H1 (cell line): Measurements from ENCODE around the gene NDUFA11. TPM values are rescaled to one million over a fixed set of nuclear protein-coding genes. Genes with fewer than 3 reads are reported as not detected.

ENCODE experiments used
- CTCF ChIA-PET: fragments of 300-600 bp; sonication (Branson Sonifier 250); formaldehyde crosslinking; loops from one replicate; lab custom pipeline; 2021; ENCODE audit not compliant: partially characterized antibody; lab: Charles Lee
- POLR2A ChIA-PET: fragments of 300-600 bp; sonication (Branson Sonifier 250); formaldehyde crosslinking; loops from one replicate; lab custom pipeline; 2021; ENCODE audit warnings: inconsistent platforms; ENCODE audit not compliant: partially characterized antibody; lab: Charles Lee
- DNase-seq, 2 experiments: peaks; one replicate each; pipeline versions ENCODE4 v3.0.0 to v3.0.0-alpha.2; 2010 to 2022; ENCODE audit warnings: low spot score in 2 of 2, low read depth in 1 of 2, mixed read lengths in 1 of 2
- FAIRE-seq: peaks from 2 replicates; lab custom pipeline; 2011; peaks lifted over from hg19 to GRCh38; lab: Jason Lieb, UNC
- H2AFZ ChIP-seq: 2 replicates; pipeline ENCODE4 v1.8.1; 2012; ENCODE audit warnings: low read length, inconsistent platforms
- H2AK5ac ChIP-seq: 2 replicates; pipeline ENCODE4 v1.6.1; 2013; ENCODE audit warnings: low read depth, low read length
- H2BK120ac ChIP-seq: replicated peaks from 2 replicates; pipeline ENCODE3; 2013; ENCODE audit warnings: low read depth, low read length, inconsistent platforms
- H2BK12ac ChIP-seq: 2 replicates; pipeline ENCODE4 v1.6.1; 2013; ENCODE audit warnings: low read depth, low read length
- H2BK15ac ChIP-seq: 2 replicates; pipeline ENCODE4 v1.6.1; 2013; ENCODE audit warnings: low read length
- H2BK20ac ChIP-seq: 2 replicates; pipeline ENCODE4 v1.6.1; 2013; ENCODE audit warnings: low read length
- H2BK5ac ChIP-seq: 2 replicates; pipeline ENCODE4 v1.6.1; 2013; ENCODE audit warnings: low read depth, low read length
- H3K14ac ChIP-seq: 2 replicates; pipeline ENCODE4 v1.6.1; 2013; ENCODE audit warnings: inconsistent platforms; ENCODE audit not compliant: insufficient read length
- H3K18ac ChIP-seq: 2 replicates; pipeline ENCODE4 v1.6.1; 2013; ENCODE audit warnings: low read length; ENCODE audit errors: extremely low read depth
- H3K23ac ChIP-seq: 2 replicates; pipeline ENCODE4 v1.6.1; 2013; ENCODE audit warnings: inconsistent platforms; ENCODE audit not compliant: insufficient read length
- H3K23me2 ChIP-seq: 2 replicates; pipeline ENCODE4 v1.6.1; 2013; ENCODE audit warnings: low read depth, low read length
- H3K27ac ChIP-seq: 2 replicates; pipeline ENCODE4 v1.6.1; 2011; ENCODE audit warnings: low read depth, low read length, inconsistent platforms
- H3K27me3 ChIP-seq, 4 experiments: replicated peaks in 1 of 4; 1 replicate in 1 of 4; 2 replicates in 3 of 4; pipeline versions ENCODE4 v1.6.1 to v1.8.1; 2011 to 2013; ENCODE audit warnings: low read length in 3 of 4, mild to moderate bottlenecking in 3 of 4, inconsistent platforms in 2 of 4, mixed read lengths in 2 of 4, moderate library complexity in 1 of 4; ENCODE audit not compliant: control insufficient read depth in 3 of 4, insufficient read depth in 3 of 4; ENCODE audit errors: extremely low read depth in 1 of 4
- H3K36me3 ChIP-seq, 4 experiments: 2 replicates each; pipeline versions ENCODE4 v1.6.1 to v1.8.1; 2011 to 2013; ENCODE audit warnings: mild to moderate bottlenecking in 4 of 4, low read length in 3 of 4, moderate library complexity in 2 of 4, control low read depth in 1 of 4, inconsistent platforms in 1 of 4; ENCODE audit not compliant: insufficient read depth in 4 of 4, control insufficient read depth in 2 of 4
- H3K4ac ChIP-seq: replicated peaks from 2 replicates; pipeline ENCODE3; 2013; ENCODE audit warnings: low read length, low read depth, mixed read lengths, inconsistent platforms; ENCODE audit not compliant: insufficient read length
- H3K4me1 ChIP-seq, 4 experiments: replicated peaks in 1 of 4; 1 replicate in 1 of 4; 2 replicates in 3 of 4; pipeline versions ENCODE4 v1.6.1 to v1.8.1; 2011 to 2013; ENCODE audit warnings: low read length in 3 of 4, inconsistent platforms in 2 of 4, mixed read lengths in 1 of 4; ENCODE audit not compliant: insufficient read depth in 4 of 4, control insufficient read depth in 3 of 4
- H3K4me2 ChIP-seq, 2 experiments: 2 replicates each; pipeline versions ENCODE4 v1.6.1 to v1.8.1; 2011 to 2013; ENCODE audit warnings: low read depth in 2 of 2, low read length in 2 of 2, control low read depth in 1 of 2, inconsistent platforms in 1 of 2, mild to moderate bottlenecking in 1 of 2; ENCODE audit not compliant: insufficient read depth in 1 of 2
- H3K4me3 ChIP-seq, 4 experiments: fragments of 200-600, 300-600 bp in 1 of 4; sonication (generic), shearing (Covaris generic), sonication (Bioruptor Twin) in 1 of 4; 2 replicates each; pipeline versions ENCODE4 v1.5.1 to v1.8.1; 2011 to 2016; ENCODE audit warnings: low read length in 4 of 4, low read depth in 3 of 4, control low read depth in 2 of 4, inconsistent platforms in 2 of 4, mild to moderate bottlenecking in 2 of 4, mixed read lengths in 1 of 4, moderate library complexity in 1 of 4; ENCODE audit not compliant: insufficient read depth in 2 of 4; ENCODE audit errors: extremely low read depth in 1 of 4
- H3K56ac ChIP-seq: replicated peaks from 2 replicates; pipeline ENCODE3; 2013; ENCODE audit warnings: low read depth, mild to moderate bottlenecking, mixed read lengths, low read length, inconsistent platforms; ENCODE audit not compliant: insufficient read length
- H3K79me1 ChIP-seq: 2 replicates; pipeline ENCODE4 v1.6.1; 2013; ENCODE audit warnings: low read depth, low read length, control low read depth
- H3K79me2 ChIP-seq, 2 experiments: 2 replicates each; pipeline versions ENCODE4 v1.6.1 to v1.8.1; 2012 to 2013; ENCODE audit warnings: low read length in 2 of 2, mild to moderate bottlenecking in 2 of 2, inconsistent platforms in 1 of 2; ENCODE audit not compliant: insufficient read depth in 2 of 2, control insufficient read depth in 1 of 2
- H3K9ac ChIP-seq, 4 experiments: replicated peaks in 1 of 4; 1 replicate in 1 of 4; 2 replicates in 3 of 4; pipeline versions ENCODE4 v1.6.1 to v1.8.1; 2011 to 2013; ENCODE audit warnings: low read depth in 3 of 4, low read length in 3 of 4, control low read depth in 2 of 4, mild to moderate bottlenecking in 2 of 4, moderate library complexity in 2 of 4, inconsistent platforms in 1 of 4; ENCODE audit errors: extremely low read depth in 1 of 4
- H3K9me3 ChIP-seq, 2 experiments: 2 replicates each; pipeline versions ENCODE4 v1.6.1 to v1.8.1; 2012 to 2013; ENCODE audit warnings: mild to moderate bottlenecking in 2 of 2, moderate library complexity in 2 of 2, control low read depth in 1 of 2, inconsistent platforms in 1 of 2, low read depth in 1 of 2, low read length in 1 of 2, mixed read lengths in 1 of 2; ENCODE audit not compliant: insufficient read depth in 2 of 2
- H4K20me1 ChIP-seq, 2 experiments: replicated peaks in 1 of 2; 2 replicates each; pipeline versions ENCODE3 to v1.8.1; 2011 to 2013; ENCODE audit warnings: inconsistent platforms in 2 of 2, low read length in 2 of 2, mild to moderate bottlenecking in 1 of 2; ENCODE audit not compliant: insufficient read depth in 2 of 2, control insufficient read depth in 1 of 2
- H4K5ac ChIP-seq: 2 replicates; pipeline ENCODE4 v1.6.1; 2013; ENCODE audit warnings: low read length, low read depth, mixed read lengths, inconsistent platforms; ENCODE audit not compliant: insufficient read length
- H4K8ac ChIP-seq: 2 replicates; pipeline ENCODE4 v1.8.0; 2013; ENCODE audit warnings: mild to moderate bottlenecking, moderate library complexity, low read length, inconsistent platforms; ENCODE audit not compliant: insufficient read depth; ENCODE audit errors: extremely low read depth
- H4K91ac ChIP-seq: replicated peaks from 2 replicates; pipeline ENCODE3; 2013; ENCODE audit warnings: low read length, mixed read lengths, inconsistent platforms; ENCODE audit not compliant: insufficient read length
- BCL11A ChIP-seq, 2 experiments: IDR thresholded peaks; one replicate each; pipeline ENCODE4 v1.6.1; 2011; ENCODE audit warnings: low read depth in 2 of 2, low read length in 2 of 2, mild to moderate bottlenecking in 2 of 2
- BRCA1 ChIP-seq: IDR thresholded peaks from 2 replicates; pipeline ENCODE4 v1.6.1; 2012; ENCODE audit warnings: low read depth, low read length, improper control_type of control experiment
- GTF2F1 ChIP-seq: IDR thresholded peaks from 2 replicates; pipeline ENCODE4 v1.6.1; 2012; ENCODE audit warnings: low read depth, low read length, improper control_type of control experiment, borderline replicate concordance
- KDM1A ChIP-seq: fragments of 200-600, 300-600 bp; sonication (generic); IDR thresholded peaks from 2 replicates; pipeline ENCODE4 v1.7.1; 2016; ENCODE audit warnings: mild to moderate bottlenecking, low read length, borderline replicate concordance
- MAFK ChIP-seq: IDR thresholded peaks from 2 replicates; pipeline ENCODE4 v1.6.1; 2012; ENCODE audit warnings: low read depth, mild to moderate bottlenecking, improper control_type of control experiment, low read length
- POLR2A ChIP-seq, 2 experiments: IDR thresholded peaks; 1 replicate in 1 of 2; 2 replicates in 1 of 2; pipeline ENCODE4 v1.6.1; 2011; ENCODE audit warnings: low read depth in 2 of 2, low read length in 2 of 2, mild to moderate bottlenecking in 2 of 2; ENCODE audit errors: control extremely low read depth in 1 of 2
- SAP30 ChIP-seq: fragments of 300-600 bp; sonication (generic); IDR thresholded peaks from 2 replicates; pipeline ENCODE4 v1.7.1; 2012; ENCODE audit warnings: low read length, moderate library complexity, mild to moderate bottlenecking, inconsistent platforms; ENCODE audit not compliant: insufficient read depth, insufficient replicate concordance
- SIN3A ChIP-seq, 2 experiments: IDR thresholded peaks in 1 of 2; conservative IDR thresholded peaks in 1 of 2; 2 replicates each; pipeline ENCODE4 v1.6.1; 2011 to 2012; ENCODE audit warnings: low read length in 2 of 2, improper control_type of control experiment in 1 of 2, low read depth in 1 of 2, mild to moderate bottlenecking in 1 of 2
- WGBS, 2 experiments: shearing (Covaris generic) in 1 of 2; methylation state at CpG; one replicate each; pipeline versions ENCODE4 v1.1.6 to v1.1.7; 2013 to 2015; ENCODE audit warnings: low lambda C conversion rate in 2 of 2, mixed read lengths in 2 of 2, inconsistent platforms in 1 of 2, low coverage in 1 of 2, missing lambda C conversion rate in 1 of 2; ENCODE audit not compliant: insufficient replicate concordance in 2 of 2, insufficient coverage in 1 of 2, insufficient read length in 1 of 2; ENCODE audit errors: extremely low coverage in 1 of 2, missing lambda C conversion rate in 1 of 2; 5-methylcytosine and 5-hydroxymethylcytosine counted together
- polyA plus RNA-seq, 7 experiments: library from polyadenylated mRNA; depleted of rRNA in 3 of 7; stranded (reverse) in 5 of 7; unstranded in 2 of 7; fragments of >200 nt in 5 of 7; fragments of 200-250 nt in 2 of 7; gene quantifications; 1 replicate in 5 of 7; 2 replicates in 1 of 7; 4 replicates in 1 of 7; pipeline versions ENCODE4 v1.2.1 to v1.2.3, GENCODE V29; 2011 to 2013; ENCODE audit warnings: missing spikeins in 2 of 7, mixed read lengths in 2 of 7
- total RNA-seq: library from RNA; stranded (reverse); fragmentation: NEBNext Ultra II Directional; extraction: Animal tissue kit (Norgen Biotek cat#: 25700); gene quantifications from 2 replicates; pipeline ENCODE4 v1.2.1, GENCODE V29; 2021
- TF ChIP-seq, protein P1 (sequence below): IDR thresholded peaks from 2 replicates; pipeline ENCODE4 v1.6.1; 2011; ENCODE audit warnings: low read depth, mild to moderate bottlenecking, low read length; ENCODE audit not compliant: insufficient read depth
- TF ChIP-seq, protein P2 (sequence below): IDR thresholded peaks from 2 replicates; pipeline ENCODE4 v1.6.1; 2012; ENCODE audit warnings: inconsistent platforms

The NDUFA11 gene
- total and polyA plus RNA-seq, 2 of the 8 experiments (the other 6 are each of a cell fraction or from before 2014, with no cell fraction given): 205 to 1,037 TPM

DNA sequence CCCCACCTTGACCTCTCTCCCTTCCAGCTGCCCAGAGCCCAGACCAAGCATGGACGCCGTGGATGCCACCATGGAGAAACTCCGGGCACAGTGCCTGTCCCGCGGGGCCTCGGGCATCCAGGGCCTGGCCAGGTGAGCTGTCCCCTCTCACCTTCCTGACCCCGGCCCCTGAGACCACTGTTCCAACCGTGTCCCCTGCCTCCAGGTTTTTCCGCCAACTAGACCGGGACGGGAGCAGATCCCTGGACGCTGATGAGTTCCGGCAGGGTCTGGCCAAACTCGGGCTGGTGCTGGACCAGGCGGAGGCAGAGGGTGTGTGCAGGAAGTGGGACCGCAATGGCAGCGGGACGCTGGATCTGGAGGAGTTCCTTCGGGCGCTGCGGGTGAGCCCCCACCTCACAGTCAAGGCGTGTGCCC, 10.8 kb upstream of the NDUFA11 start:
- DNase-seq: no peak
- H4K91ac ChIP-seq: no peak overlapping the region
- H2BK12ac ChIP-seq: no peak overlapping the region
- TF ChIP-seq SAP30 (no peak), MAFK (no peak), KDM1A (no peak), BCL11A (IDR thresholded peaks at IDR 0.05; ENCODE audit: low read depth in 2 of 2, low read length in 2 of 2) (no peak), SIN3A (conservative IDR thresholded peaks at IDR 0.05 in 1 of 2, IDR thresholded peaks at IDR 0.05 in 1 of 2; ENCODE audit: low read depth in 1 of 2, low read length in 2 of 2) (no peak), BRCA1 (no peak), POLR2A (IDR thresholded peaks at IDR 0.05; ENCODE audit: control extremely low read depth in 1 of 2, low read depth in 2 of 2, low read length in 2 of 2) (no peak), GTF2F1 (no peak)
- TF ChIP-seq, protein P1, sequence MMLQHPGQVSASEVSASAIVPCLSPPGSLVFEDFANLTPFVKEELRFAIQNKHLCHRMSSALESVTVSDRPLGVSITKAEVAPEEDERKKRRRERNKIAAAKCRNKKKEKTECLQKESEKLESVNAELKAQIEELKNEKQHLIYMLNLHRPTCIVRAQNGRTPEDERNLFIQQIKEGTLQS: no peak
- TF ChIP-seq, protein P2, sequence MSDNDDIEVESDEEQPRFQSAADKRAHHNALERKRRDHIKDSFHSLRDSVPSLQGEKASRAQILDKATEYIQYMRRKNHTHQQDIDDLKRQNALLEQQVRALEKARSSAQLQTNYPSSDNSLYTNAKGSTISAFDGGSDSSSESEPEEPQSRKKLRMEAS: no peak
- H3K56ac ChIP-seq: no peak overlapping the region
- H3K18ac ChIP-seq: no peak overlapping the region
- no peaks in the 10 kb centered on the region for H3K9me3 ChIP-seq
- no peak overlapping the region for H4K5ac ChIP-seq
- no peaks in the 10 kb centered on the region for H3K4me1 ChIP-seq
- H3K27ac ChIP-seq: no peak overlapping the region
- no peaks in the 10 kb centered on the region for H3K23me2 ChIP-seq
- ChIA-PET POLR2A (interaction anchor here (0.6 to 1.9 kb wide), 3 partner anchors 10 to 20 kb away, joined by 3 to 14 read pairs (median 3); partner anchors contain the start of genes NDUFA11 and VMAC), CTCF (interaction anchor here (0.9 kb wide), 1 partner anchor 110 kb away, joined by 3 read pairs; no protein-coding TSS in a partner anchor)
- H3K9ac ChIP-seq: no peak overlapping the region
- H3K14ac ChIP-seq: no peak overlapping the region
- H2BK120ac ChIP-seq: no peak overlapping the region
- no peak overlapping the region for H2AK5ac ChIP-seq
- H3K27me3 ChIP-seq: no peaks in the 10 kb centered on the region
- WGBS, 2 experiments: 93% methylated on average over 18 of the region's 22 CpGs; no CpG with 5 or more reads in 1 of the 2 experiments
- H3K79me2 ChIP-seq: no peaks in the 10 kb centered on the region
- H3K4me2 ChIP-seq: no peak overlapping the region
- H3K4me3 ChIP-seq: no peak overlapping the region
- no peak overlapping the region for H4K8ac ChIP-seq
- H3K4ac ChIP-seq: no peak overlapping the region
- H3K23ac ChIP-seq: no peak overlapping the region
- H2BK20ac ChIP-seq: no peak overlapping the region
- no peak overlapping the region for H2BK15ac ChIP-seq
- no peak overlapping the region for H2AFZ ChIP-seq
- H4K20me1 ChIP-seq: peaks cover 3 to 6% of the 10 kb centered on the region in 2 experiments
- no peak for FAIRE-seq
- H3K36me3 ChIP-seq: peaks cover 3 to 25% (median 15%) of the 10 kb centered on the region in 4 experiments; a peak in 7 of 8 replicates
- H3K79me1 ChIP-seq: no peaks in the 10 kb centered on the region
- H2BK5ac ChIP-seq: no peak overlapping the region
